ENCODE measurements around the gene COL20A1. TPM values are rescaled to one million over a fixed set of nuclear protein-coding genes. Genes with fewer than 3 reads are reported as not detected.

COL20A1 gene
- total and polyA plus RNA-seq, 2 of the 13 experiments (the other 11 are each of a cell fraction or from before 2014, with no cell fraction given): not detected

DNA sequence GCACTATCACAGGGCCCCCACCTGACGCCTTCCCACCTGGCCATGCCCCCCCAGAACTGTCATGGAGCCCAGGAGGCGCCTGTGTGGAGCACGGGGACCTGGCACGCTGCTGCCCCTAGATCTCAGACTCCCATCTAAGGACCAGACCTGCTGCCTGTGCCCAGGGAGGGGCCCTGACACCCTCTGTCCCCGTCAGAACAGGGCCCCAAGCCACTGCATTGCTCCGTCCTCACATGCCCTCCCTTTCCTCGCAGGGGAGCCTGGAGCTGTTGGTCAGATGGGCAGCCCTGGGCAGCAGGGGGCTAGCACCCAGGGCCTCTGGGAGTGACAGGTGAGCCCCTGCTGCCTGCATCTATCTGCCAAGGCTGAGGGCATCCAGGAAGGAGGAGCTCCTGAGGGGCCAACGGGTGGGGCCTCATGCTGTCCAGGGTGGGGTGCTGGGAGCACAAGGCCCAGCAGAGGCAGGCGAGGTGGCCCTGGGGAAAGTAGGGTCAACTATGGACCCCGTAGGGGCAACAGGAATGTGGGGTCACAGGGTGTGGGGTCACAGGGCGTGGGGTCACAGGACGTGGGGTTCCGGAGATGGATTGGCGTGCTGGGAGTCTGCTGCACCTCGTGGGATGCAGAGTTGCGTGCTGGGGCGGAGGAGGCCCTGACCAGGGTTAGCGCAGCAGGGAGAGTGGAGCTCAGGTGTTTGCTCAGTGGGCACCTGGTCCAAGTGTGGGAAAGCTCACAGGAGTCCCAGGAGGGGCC, 36.5 kb downstream of the COL20A1 start (continued):
- TF ChIP-seq GRHL1 (CRISPR knock-in tag; conservative IDR thresholded peaks at IDR 0.05) (no peak), ZNF124 (CRISPR knock-in tag; IDR thresholded peaks at IDR 0.05) (no peak)

- no peak for FAIRE-seq
- in situ Hi-C loops (cut with HindIII; ENCODE audit: extremely low pct_ligation_motif_present, low pct_unique_long_range_greater_than_20kb): no loop called here
- ChIA-PET POLR2A (interaction anchor here (0.6 kb wide), 1 partner anchor 100 kb away, joined by 3 read pairs; no protein-coding TSS in a partner anchor), CTCF (ENCODE audit: low intra/inter-chr PET ratio, low total read pairs) (no interaction called here)
- Histone ChIP-seq H3K9me3 (ENCODE audit: low read length) (no peaks in the 10 kb centered on the region), H4K20me1 (ENCODE audit: insufficient read depth, low read length) (no peaks in the 10 kb centered on the region; the same call in 1 of the 2 replicates), H3K9ac (ENCODE audit: insufficient read depth, low read depth, low read length) (no peak overlapping the region), H3K36me3 (replicated peaks in 1 of 2; ENCODE audit: control insufficient read depth in 1 of 2, insufficient read depth in 2 of 2, low read length in 2 of 2) (no peaks in the 10 kb centered on the region), H3K4me3 (replicated peaks in 1 of 3; ENCODE audit: insufficient read depth in 1 of 3, low read depth in 2 of 3, low read length in 3 of 3) (no peak overlapping the region), H3K27ac (ENCODE audit: extremely low read length, insufficient read depth, low read length) (no peak overlapping the region), H3K4me2 (ENCODE audit: low read depth, low read length) (no peak overlapping the region), H3K27me3 (ENCODE audit: control insufficient read depth in 1 of 2, insufficient read depth in 2 of 2, low read length in 2 of 2) (peaks cover 4% of the 10 kb centered on the region in 2 experiments; a peak in 4 of 5 replicates), H3K79me2 (ENCODE audit: insufficient read depth, low read length) (no peaks in the 10 kb centered on the region), H3K4me1 (ENCODE audit: insufficient read depth, low read length) (no peaks in the 10 kb centered on the region), H2AFZ (ENCODE audit: low read length) (no peak overlapping the region)
- no peak; the same call in 2 of the 3 replicates for ATAC-seq
- no peak for DNase-seq (ENCODE audit: low spot score)
- 41% methylated on average over 15 of the region's 20 CpGs for WGBS (ENCODE audit: low lambda C conversion rate)
- no TSS peak for BruUV-seq (replicated peaks)
- intact Hi-C loops (cut with micrococcal nuclease; ENCODE audit: unreplicated experiment): no loop called here
- TF ChIP-seq SSRP1 (CRISPR knock-in tag; IDR thresholded peaks at IDR 0.05) (no peak), MIXL1 (CRISPR knock-in tag; IDR thresholded peaks at IDR 0.05) (no peak), ZNF329 (CRISPR knock-in tag; IDR thresholded peaks at IDR 0.05; ENCODE audit: low read depth) (no peak), NAIF1 (CRISPR knock-in tag; IDR thresholded peaks at IDR 0.05; ENCODE audit: borderline replicate concordance) (no peak)
- TF ChIP-seq, protein P1, sequence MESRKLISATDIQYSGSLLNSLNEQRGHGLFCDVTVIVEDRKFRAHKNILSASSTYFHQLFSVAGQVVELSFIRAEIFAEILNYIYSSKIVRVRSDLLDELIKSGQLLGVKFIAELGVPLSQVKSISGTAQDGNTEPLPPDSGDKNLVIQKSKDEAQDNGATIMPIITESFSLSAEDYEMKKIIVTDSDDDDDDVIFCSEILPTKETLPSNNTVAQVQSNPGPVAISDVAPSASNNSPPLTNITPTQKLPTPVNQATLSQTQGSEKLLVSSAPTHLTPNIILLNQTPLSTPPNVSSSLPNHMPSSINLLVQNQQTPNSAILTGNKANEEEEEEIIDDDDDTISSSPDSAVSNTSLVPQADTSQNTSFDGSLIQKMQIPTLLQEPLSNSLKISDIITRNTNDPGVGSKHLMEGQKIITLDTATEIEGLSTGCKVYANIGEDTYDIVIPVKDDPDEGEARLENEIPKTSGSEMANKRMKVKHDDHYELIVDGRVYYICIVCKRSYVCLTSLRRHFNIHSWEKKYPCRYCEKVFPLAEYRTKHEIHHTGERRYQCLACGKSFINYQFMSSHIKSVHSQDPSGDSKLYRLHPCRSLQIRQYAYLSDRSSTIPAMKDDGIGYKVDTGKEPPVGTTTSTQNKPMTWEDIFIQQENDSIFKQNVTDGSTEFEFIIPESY (CRISPR knock-in tag; IDR thresholded peaks at IDR 0.05): no peak
- TF ChIP-seq, protein P2, sequence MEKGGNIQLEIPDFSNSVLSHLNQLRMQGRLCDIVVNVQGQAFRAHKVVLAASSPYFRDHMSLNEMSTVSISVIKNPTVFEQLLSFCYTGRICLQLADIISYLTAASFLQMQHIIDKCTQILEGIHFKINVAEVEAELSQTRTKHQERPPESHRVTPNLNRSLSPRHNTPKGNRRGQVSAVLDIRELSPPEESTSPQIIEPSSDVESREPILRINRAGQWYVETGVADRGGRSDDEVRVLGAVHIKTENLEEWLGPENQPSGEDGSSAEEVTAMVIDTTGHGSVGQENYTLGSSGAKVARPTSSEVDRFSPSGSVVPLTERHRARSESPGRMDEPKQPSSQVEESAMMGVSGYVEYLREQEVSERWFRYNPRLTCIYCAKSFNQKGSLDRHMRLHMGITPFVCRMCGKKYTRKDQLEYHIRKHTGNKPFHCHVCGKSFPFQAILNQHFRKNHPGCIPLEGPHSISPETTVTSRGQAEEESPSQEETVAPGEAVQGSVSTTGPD (CRISPR knock-in tag; IDR thresholded peaks at IDR 0.05): no peak
- TF ChIP-seq, protein P3, sequence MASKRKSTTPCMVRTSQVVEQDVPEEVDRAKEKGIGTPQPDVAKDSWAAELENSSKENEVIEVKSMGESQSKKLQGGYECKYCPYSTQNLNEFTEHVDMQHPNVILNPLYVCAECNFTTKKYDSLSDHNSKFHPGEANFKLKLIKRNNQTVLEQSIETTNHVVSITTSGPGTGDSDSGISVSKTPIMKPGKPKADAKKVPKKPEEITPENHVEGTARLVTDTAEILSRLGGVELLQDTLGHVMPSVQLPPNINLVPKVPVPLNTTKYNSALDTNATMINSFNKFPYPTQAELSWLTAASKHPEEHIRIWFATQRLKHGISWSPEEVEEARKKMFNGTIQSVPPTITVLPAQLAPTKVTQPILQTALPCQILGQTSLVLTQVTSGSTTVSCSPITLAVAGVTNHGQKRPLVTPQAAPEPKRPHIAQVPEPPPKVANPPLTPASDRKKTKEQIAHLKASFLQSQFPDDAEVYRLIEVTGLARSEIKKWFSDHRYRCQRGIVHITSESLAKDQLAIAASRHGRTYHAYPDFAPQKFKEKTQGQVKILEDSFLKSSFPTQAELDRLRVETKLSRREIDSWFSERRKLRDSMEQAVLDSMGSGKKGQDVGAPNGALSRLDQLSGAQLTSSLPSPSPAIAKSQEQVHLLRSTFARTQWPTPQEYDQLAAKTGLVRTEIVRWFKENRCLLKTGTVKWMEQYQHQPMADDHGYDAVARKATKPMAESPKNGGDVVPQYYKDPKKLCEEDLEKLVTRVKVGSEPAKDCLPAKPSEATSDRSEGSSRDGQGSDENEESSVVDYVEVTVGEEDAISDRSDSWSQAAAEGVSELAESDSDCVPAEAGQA (IDR thresholded peaks at IDR 0.05; ENCODE audit: low read depth): no peak
- TF ChIP-seq, protein P3 (CRISPR knock-in tag; IDR thresholded peaks at IDR 0.05; ENCODE audit: borderline replicate concordance): no peak
Measured at GRCh38 chr20:63330084-63330760, 37.2 kb downstream of the COL20A1 start.
